LNCaP clone FGC (cell line): ENCODE measurements around the gene USP36.
"Not testable (repeated sequence)": the region's sequence is repeated elsewhere in the genome, so short reads cannot be mapped to it uniquely, and the experiment has no call there.

Experiments
- DNase-seq: peaks from one replicate; pipeline ENCODE4 v3.0.0-alpha.2; 2011; ENCODE audit warnings: low read depth
- H3K4me3 ChIP-seq: 2 replicates; pipeline ENCODE4 v1.5.1; 2011; ENCODE audit warnings: mild to moderate bottlenecking, low read depth, low read length, control low read depth
- CTCF ChIP-seq: IDR thresholded peaks from 2 replicates; pipeline ENCODE4 v1.5.1; 2012; ENCODE audit warnings: mild to moderate bottlenecking; ENCODE audit not compliant: control insufficient read depth, insufficient read depth; ENCODE audit errors: extremely low read depth

USP36 gene

GRCh38 chr17:78868391-78868790, 27.8 kb upstream of the USP36 start:
- no peak overlapping the region for H3K4me3 ChIP-seq
- no peak for TF ChIP-seq CTCF
- DNase-seq: no peak

GRCh38 chr17:78867046-78867445, 26.4 kb upstream of the USP36 start:
- H3K4me3 ChIP-seq: not testable (repeated sequence)

GRCh38 chr17:78865682-78866390, 25.2 kb upstream of the USP36 start:
- peak; percentile 61 for DNase-seq
- TF ChIP-seq CTCF: peak; percentile 86
- no peak overlapping the region for H3K4me3 ChIP-seq

More at GRCh38 chr17:78867046-78867445, 26.4 kb upstream of the USP36 start:
- DNase-seq: not testable (repeated sequence)

- TF ChIP-seq CTCF: no peak
- no peak overlapping the region for H3K4me3 ChIP-seq
- no peak for DNase-seq
Observed at GRCh38 chr17:78864117-78864516, 23.5 kb upstream of the USP36 start.

DNA sequence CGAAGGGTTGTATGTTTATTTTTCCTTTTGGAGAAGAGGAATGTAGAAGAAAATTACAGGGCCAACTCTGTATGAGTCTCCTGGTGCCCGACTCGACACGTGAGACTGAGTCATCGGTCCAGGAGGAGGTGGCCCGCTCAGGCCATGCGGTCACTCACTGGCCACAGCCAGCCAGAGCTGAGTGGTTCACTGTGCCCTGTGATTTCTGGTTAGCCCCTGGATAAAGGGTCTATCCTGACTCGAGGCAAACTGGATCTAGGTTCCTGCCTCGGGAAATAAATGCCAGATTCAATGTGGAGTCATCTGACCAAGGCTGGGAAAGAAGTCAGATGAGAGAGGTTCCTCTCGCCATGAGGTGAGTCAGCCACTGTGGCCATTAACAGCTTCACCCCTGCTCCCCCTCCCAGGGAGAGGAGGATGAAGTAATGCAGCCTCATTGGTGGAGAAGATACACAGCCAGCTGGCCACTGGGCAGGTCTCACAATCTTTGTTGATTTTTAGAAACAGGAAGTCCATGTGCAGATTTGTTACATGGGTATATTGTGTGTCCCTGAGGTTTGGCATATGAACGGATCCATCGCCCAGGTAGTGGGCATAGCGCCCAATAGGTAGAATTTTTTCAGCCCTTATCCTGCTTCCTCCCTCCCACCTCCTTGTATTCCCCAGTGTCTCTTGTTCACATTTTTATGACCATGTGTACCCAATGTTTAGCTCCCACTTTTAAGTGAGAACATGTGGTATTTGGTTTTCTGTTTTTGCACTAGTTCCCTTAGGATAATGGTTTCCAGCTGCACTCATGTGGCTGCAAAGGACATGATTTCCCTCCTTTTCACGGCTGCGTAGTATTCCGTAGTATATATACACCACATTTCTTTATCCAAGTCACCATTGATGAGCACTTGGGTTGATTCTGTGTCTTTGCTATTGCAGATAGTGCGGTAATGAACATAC, 21.7 kb upstream of the USP36 start:
- DNase-seq: no peak
- no peak overlapping the region for H3K4me3 ChIP-seq

DNA sequence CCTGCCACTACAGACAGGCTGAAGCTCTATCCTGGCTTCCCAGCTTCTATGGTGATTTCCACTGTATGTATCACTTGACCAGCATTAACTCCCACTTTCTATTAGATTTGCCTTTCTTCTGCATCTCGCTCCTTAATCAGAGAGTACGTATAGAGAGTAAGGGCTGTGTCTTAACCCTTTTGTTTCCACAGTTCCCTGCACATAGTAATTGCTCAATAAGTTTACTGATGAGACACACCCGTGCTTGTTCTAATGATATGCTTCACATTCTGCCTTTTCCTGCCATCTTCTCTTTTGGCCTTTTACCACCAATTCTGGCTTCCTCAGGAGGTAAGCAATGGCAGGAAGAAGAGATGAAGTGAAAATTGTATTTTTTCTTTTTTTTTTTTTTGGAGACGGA, 20.6 kb upstream of the USP36 start:
- no peak for TF ChIP-seq CTCF
- no peak overlapping the region for H3K4me3 ChIP-seq
- DNase-seq: no peak

More for the DNA sequence above, 21.7 kb upstream of the USP36 start:
- no peak for TF ChIP-seq CTCF

DNA sequence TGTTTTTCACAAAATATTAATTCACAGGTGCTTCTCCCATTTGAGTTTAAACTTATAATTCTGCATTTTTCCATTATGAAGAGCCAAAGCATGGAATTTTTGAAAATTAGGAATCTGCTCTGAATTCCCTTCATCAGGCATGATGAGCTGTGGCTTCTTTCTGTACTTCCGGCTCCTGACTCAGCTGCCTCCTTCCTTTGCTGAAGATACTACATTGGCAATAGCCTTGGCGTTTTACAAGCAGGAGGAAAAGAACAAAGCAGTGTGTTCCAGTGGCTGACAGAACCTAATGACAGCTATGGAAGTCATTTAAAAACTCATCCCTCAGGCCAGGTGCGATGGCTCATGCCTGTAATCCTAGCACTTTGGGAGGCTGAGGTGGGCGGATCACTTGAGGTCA, 18.4 kb upstream of the USP36 start:
- no peak for DNase-seq
- TF ChIP-seq CTCF: no peak
- no peak overlapping the region for H3K4me3 ChIP-seq
